ENCODE measurements around the gene HSD3B7. TPM values are rescaled to one million over a fixed set of nuclear protein-coding genes. Genes with fewer than 3 reads are reported as not detected.

The HSD3B7 gene
- total RNA-seq, 1 experiment from 2014 or later: 5.5 TPM

DNA sequence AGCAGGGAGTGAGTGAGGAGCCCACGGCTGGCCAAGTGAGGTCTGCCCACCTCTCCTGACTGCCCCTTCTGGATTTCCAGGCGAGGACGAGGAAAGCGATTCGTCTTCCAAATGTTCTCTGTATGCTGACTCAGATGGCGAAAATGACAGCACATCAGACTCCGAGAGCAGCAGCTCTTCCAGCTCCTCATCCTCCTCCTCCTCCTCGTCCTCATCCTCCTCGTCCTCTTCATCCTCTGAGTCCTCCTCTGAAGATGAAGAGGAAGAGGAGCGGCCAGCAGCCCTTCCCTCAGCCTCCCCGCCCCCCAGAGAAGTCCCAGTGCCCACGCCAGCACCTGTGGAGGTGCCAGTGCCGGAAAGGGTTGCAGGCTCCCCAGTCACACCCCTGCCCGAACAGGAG, 13.7 kb upstream of the HSD3B7 start:
- no peak overlapping the region for H3K4me3 Mint-ChIP-seq
- no peak overlapping the region for H2AFZ ChIP-seq (ENCODE audit: low read length)
- no peak overlapping the region for H3K14ac ChIP-seq (ENCODE audit: insufficient read depth, low read length)
- H2BK5ac ChIP-seq (ENCODE audit: insufficient read length, low read length): no peak overlapping the region
- H3K23me2 ChIP-seq (ENCODE audit: insufficient read length, low read depth, low read length, poor library complexity, severe bottlenecking): no peaks in the 10 kb centered on the region
- no peak overlapping the region for H2AK5ac ChIP-seq (ENCODE audit: insufficient read length, low read length)
- H2BK120ac ChIP-seq (ENCODE audit: low read depth, low read length, poor library complexity, severe bottlenecking): no peak overlapping the region
- H3K27ac ChIP-seq (ENCODE audit: insufficient read length, low read depth, low read length): no peak overlapping the region
- no peaks in the 10 kb centered on the region for H3K9me3 Mint-ChIP-seq
- no CpG with 5 or more reads among the region's 14 CpGs for WGBS (ENCODE audit: extremely low coverage, insufficient read length, low lambda C conversion rate)
- no peaks in the 10 kb centered on the region; the same call in 1 of the 2 replicates for H3K27me3 Mint-ChIP-seq (ENCODE audit: low read depth)
- H3K56ac ChIP-seq (ENCODE audit: insufficient read length, low read depth, low read length): no peak overlapping the region
- no peaks in the 10 kb centered on the region for H3K79me1 ChIP-seq (ENCODE audit: insufficient read depth, low read depth, low read length, poor library complexity, severe bottlenecking)
- H4K8ac ChIP-seq (replicated peaks; ENCODE audit: insufficient read length, low read depth, low read length): no peak overlapping the region
- no peak overlapping the region for H3T11ph ChIP-seq (ENCODE audit: low read length)
- H2BK15ac ChIP-seq (ENCODE audit: low read depth, low read length): no peak overlapping the region
- H3K9ac ChIP-seq (ENCODE audit: extremely low read depth, insufficient read length, low read length): no peak overlapping the region
- H4K5ac ChIP-seq (ENCODE audit: insufficient read length, low read depth, low read length): no peak overlapping the region
- TF ChIP-seq, protein P1, sequence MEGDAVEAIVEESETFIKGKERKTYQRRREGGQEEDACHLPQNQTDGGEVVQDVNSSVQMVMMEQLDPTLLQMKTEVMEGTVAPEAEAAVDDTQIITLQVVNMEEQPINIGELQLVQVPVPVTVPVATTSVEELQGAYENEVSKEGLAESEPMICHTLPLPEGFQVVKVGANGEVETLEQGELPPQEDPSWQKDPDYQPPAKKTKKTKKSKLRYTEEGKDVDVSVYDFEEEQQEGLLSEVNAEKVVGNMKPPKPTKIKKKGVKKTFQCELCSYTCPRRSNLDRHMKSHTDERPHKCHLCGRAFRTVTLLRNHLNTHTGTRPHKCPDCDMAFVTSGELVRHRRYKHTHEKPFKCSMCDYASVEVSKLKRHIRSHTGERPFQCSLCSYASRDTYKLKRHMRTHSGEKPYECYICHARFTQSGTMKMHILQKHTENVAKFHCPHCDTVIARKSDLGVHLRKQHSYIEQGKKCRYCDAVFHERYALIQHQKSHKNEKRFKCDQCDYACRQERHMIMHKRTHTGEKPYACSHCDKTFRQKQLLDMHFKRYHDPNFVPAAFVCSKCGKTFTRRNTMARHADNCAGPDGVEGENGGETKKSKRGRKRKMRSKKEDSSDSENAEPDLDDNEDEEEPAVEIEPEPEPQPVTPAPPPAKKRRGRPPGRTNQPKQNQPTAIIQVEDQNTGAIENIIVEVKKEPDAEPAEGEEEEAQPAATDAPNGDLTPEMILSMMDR (conservative IDR thresholded peaks at IDR 0.05): no peak
- H3K18ac ChIP-seq (ENCODE audit: insufficient read length, low read depth, low read length): no peak overlapping the region
- H4K20me1 ChIP-seq (ENCODE audit: control insufficient read depth, insufficient read depth, insufficient read length): peaks cover 2% of the 10 kb centered on the region
- H4K91ac ChIP-seq (ENCODE audit: insufficient read length, low read depth, low read length): no peak overlapping the region
- no peak for DNase-seq
- H3K36me3 Mint-ChIP-seq (ENCODE audit: insufficient read depth in 1 of 3, low read depth in 3 of 3): peaks cover 59 to 91% (median 82%) of the 10 kb centered on the region in 3 experiments
- no peak overlapping the region for H3K27ac Mint-ChIP-seq
- no peaks in the 10 kb centered on the region for H3K27me3 ChIP-seq (ENCODE audit: insufficient read depth, low read length)
- no peaks in the 10 kb centered on the region for H3K4me1 ChIP-seq (ENCODE audit: insufficient read depth, low read length)
- H3K4me2 ChIP-seq (ENCODE audit: insufficient read depth, insufficient read length, low read length): no peak overlapping the region
- H3K9me3 ChIP-seq (ENCODE audit: control insufficient read depth, low read depth, low read length): no peaks in the 10 kb centered on the region
- no peak overlapping the region for H3K4ac ChIP-seq (ENCODE audit: low read depth, low read length)
- H3K23ac ChIP-seq (ENCODE audit: insufficient read length, low read depth, low read length): no peak overlapping the region
- H2BK12ac ChIP-seq (ENCODE audit: insufficient read length, low read depth, low read length): no peak overlapping the region
- H3K4me1 Mint-ChIP-seq: no peaks in the 10 kb centered on the region
- no peak overlapping the region for H2BK20ac ChIP-seq (ENCODE audit: low read depth, low read length, poor library complexity, severe bottlenecking)
- H3K79me2 ChIP-seq (ENCODE audit: insufficient read depth, low read length): no peaks in the 10 kb centered on the region
